ENCODE data around the gene ANKS6.
A peak's percentile ranks its signal among the peaks of the same experiment; 100 is the strongest.

The ANKS6 gene

DNA sequence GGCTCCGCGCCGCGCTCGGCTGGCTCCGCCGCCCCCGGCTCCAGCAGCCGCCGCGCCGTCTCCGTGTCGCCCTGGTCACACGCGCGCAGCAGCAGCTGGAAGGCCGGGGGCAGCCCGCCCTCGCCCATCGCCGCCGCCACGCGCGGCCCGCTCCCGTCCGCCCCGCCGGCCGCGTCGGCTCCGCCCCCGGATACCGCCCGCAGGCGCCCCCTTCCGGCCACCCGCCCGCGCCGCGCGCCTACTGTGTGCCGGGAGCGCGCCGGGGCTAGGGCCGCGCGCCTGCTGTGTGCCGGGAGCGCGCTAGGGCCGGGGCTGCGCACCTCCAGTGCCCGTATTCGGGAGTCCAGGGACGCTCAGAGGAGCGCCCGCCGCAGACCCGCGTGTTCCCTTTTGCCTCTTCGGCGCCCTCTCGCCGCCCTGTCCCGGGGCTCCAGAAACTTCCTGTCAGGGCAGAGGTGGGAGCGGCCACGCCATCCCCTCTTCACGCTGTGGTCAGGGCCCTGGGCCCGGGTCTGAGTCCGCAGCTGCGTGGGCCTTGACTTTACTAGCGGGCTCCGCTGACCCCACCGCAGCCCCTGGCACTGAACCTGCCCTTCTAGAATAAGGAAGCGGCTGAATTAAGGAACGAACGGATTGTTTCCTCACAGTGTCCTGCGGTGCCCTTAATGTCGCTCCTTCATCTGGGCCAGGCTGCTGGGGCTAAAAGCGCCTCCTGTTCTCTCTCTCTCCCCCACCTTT lies at the start of gene ANKS6:
ANKS6 (minus strand) TSS at position 192 of the 738 bp plus-strand sequence; CDS start at position 128, 64 bp downstream.
- DNase-seq = peak; percentile 78

DNA sequence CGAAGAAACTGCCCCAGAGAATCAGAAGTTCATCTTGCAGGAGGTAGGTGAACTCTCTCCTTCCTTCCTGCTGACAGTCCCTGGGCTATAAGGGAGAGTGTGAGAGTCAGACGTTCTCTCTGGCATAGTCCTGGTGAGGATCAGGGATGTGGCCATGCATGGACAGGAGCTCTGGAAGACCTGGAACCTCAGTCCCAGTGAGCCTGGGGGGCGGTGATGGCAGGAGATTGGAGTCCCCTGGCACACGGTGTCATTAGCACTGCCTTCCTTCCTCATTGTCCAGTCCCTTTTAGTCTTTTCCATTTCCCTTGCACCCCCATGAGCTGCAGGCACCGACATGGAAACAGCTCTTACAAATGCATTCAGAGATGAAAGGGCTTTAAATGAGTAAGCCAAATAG lies 49.7 kb upstream of the ANKS6 start:
- no peak for DNase-seq

DNA sequence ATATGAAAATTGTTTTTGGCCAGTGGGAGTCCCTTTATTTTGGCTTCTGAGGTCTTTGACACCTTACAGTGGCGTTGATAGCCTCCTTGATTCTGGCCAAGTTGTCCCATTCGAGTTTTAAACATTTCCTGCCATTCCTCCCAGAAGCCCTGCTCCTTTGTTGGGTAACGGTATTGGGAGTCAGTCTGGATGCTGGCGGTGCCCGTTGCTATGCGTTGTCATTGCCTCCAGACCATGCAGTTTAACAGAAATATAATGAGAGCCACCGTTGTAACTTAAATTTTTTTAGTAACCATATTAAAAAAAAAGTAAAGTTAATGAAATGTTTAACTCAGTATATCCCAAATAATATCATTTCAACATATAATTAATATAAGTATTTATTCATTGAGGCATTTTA lies 46.2 kb upstream of the ANKS6 start:
- DNase-seq = no peak

DNA sequence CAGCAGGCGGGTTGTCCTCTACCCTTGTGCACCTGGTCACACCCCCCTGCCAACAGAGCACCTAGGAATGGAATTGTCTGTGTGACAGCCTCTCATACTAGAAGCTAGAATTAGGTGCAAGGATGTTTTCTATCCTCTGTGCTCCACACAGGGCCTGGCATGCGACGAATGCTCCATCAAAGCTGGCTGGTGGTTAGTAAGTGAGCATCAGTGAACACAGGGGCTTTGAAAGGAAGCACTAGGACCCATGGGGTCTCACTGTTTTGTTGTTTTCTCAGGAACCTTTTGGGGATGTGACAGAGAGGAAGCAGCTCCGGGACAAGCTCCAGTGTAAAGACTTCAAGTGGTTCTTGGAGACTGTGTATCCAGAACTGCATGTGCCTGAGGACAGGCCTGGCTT lies 43.4 kb upstream of the ANKS6 start:
- no peak for DNase-seq

DNA sequence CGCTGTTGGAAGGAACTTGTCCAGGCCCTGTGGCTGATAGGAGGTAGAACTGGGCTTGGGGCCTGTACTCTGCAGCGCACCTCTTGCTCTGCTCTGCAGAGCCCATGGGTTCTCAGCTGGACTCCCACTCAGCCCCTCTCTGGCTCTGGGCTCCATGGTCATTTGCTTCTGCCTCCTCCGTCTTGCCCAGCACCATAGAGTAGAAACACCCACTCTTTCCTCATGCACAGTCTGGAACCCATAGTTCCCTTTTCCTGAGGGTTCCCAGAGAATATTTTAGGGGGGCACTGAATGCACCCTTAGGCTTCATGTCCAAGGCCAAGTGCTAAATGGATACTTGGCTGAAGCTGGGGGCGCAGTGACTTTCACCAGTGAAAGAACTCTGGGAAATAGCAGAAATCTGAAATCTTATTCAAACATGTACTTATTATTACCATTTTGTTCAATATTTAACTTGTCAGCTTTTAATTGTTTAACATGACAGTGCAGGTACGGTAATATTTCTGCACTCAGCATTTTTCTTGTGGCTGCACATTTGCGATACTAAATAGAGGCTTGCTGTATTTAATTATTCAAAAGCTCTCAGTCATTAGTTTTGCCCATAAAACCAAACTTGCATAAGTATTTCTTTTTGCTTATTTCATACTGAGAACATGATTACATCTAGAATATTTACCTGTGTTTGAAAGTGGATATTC lies 42.7 kb upstream of the ANKS6 start:
- no peak for DNase-seq

DNA sequence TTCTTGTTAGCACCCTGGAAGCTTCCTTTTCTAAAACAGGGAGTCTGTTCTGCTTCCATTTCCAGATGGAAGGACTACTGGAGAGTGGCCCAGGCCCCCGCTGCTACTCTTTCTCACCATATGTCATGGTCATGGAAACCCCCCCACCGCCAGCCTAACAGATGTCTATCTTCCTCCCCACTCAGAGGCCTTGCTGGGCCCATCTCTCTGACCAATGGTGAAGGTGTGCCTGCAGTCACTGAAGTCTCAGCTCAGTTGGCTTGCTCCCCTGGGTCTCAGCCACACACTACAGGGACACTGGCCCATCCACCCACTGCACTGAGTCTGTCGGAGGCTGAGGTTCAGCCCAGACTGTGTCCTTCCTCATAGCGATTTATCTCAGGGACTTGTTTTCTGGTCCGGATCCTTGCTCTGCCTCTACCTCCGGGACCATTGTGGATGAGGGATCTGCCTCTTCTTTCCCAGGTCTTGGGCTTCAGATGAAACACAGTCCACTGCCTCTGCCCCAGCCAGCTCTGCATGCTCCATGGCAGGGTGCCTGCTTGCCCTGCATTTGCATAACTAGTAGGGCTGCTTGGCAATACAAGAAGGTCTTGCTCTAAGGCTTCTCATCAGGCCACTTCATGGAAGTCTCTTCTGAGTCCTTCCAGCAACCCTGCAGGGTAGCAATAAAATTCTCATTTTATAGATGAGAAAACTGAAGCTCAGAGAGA lies 42.0 kb upstream of the ANKS6 start:
- no peak for DNase-seq

DNA sequence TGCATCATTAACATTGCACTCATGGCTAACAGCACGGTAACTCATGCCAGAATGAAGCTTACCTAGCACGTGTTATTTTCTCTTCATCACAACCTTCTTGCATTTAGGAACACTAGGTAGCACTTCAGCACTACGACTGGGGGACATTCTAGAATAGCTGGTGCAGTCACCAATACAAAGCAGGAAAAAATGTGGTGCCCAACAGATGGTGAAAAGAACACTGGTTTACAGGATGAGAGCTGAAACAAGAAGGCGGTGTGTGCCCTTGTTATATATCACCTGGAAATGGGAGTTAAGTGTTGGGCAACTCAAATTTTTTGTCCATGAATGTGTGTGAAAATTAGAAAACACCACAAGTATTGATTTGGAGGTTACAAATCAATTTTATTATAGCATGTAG lies 41.2 kb upstream of the ANKS6 start:
- DNase-seq = no peak

DNA sequence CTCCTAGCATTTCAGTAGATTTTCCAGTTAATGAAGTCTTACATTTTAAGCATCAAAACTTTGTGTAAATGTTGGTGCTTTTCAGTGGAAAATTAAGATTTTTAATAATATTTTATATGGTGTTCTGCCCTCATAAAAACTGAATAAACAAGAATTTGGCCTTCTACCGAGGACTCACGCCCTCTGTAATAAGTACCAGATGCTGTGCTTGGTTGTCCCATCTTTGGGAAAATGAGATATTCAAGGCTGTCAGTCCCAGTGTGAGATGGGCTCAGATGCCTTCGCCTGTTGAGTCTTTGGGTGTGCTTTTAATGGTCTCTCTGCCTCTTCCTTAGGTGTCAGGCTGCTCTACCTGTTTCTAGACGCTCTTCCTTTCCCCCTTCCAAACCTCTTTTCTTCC lies 39.9 kb upstream of the ANKS6 start:
- DNase-seq = no peak

DNA sequence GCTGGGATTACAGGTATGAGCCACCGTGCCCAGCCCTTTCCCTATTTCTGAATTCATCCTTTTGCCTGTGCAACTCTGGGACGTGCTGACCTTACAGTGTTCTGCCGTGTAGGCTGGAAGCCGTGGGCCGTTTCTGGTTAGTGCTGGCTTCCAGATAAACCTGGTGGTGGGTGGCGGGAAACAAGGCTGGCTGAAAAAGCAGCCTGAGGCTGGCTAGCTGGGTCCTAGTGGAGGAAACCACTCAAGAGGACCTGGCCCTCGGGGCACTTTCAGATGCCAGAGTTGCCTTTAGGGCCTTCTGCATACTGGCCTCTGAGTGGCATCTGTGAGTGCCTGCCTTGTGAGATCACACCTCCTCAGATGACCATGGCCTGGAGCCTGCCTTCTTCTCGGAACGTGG lies 38.0 kb upstream of the ANKS6 start:
- no peak for DNase-seq

DNA sequence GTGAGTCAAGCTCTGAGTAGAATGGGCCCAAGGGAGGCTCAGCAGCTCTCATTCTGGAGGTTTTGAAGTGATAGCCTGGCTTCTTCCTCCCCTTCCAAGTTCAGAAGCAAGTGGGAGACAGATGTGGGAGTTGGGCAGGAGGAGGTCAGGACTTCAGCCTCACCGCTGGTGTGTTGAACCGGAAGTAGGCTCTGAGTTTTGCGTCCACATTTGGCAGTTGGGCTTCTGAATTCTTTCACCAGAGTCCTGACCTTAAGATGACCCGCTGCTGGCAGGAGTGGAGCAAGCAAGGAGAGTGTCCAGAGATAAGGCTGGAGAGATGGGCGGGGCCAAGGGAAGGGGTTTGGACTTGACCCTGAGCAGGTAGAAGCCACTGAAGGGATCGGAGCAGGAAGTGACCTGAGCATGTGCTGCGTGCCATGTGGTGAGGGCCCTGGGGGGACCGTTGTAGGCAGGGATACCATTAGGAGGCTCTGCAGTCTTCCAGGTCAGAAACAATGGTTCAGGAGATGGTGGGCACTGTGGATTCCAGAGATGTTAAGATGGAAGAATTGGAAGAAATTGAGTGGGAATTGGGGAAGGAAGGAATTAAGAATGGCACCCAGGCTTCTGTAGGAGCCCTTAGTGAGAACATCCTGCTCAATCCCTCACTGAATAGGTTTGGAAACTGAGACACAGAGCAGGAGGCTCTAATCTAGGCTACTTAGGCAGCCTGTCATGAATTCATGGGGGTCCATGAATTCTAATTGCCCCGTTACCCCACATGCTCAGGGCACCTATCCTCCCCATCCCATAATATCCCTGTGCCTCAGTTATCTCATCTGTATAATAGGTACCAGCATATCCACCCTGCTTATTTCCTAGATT lies 37.0 kb upstream of the ANKS6 start:
- DNase-seq = no peak

DNA sequence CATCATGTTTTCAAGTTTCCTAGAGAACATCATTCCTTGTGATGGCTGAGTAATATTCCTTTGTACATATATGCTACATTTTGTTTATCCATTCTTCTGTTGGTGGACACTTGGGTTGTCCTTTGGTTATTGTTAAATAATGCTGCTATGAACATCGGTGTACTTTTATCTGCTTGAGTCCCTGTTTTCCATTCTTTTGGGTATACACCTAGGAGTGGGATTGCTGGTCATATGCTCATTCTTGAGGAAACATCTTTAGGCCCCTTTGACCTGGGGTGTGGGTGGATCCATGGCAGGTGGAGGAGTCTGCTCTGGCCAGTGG lies 36.4 kb upstream of the ANKS6 start:
- DNase-seq = no peak

DNA sequence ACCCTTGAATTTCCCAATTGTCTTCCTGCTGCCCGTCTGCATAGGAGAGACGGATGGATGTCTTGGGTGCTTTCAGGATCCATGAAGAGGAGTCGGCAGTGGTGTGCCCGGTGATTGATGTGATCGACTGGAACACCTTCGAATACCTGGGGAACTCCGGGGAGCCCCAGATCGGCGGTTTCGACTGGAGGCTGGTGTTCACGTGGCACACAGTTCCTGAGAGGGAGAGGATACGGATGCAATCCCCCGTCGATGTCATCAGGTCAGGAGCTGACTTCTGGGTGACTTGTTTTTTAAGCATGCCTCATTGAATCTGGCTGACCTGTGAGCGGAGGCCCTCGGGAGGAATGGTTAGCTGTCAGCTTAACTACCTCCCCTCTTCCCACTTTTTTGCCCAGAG lies 35.3 kb upstream of the ANKS6 start:
- DNase-seq = no peak

DNA sequence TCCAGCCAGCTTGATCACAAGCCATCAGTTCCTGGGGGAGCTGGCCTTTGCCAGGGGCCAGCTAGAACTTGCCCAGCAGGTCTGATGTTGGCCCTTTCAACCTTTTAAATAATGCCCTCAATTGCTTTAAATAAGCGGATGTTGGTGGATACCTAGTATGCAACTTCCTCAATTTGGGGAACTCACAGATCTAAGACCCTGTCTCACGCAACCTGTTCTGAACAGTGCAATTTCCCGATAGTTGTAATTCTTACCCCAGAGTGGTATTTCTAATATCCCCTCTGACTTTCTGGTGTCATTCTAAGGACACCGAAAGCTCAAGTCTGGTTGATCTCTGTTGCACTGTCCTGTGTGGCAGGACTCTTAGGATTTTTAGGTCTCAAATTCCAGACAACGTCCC lies 34.2 kb upstream of the ANKS6 start:
- no peak for DNase-seq

DNA sequence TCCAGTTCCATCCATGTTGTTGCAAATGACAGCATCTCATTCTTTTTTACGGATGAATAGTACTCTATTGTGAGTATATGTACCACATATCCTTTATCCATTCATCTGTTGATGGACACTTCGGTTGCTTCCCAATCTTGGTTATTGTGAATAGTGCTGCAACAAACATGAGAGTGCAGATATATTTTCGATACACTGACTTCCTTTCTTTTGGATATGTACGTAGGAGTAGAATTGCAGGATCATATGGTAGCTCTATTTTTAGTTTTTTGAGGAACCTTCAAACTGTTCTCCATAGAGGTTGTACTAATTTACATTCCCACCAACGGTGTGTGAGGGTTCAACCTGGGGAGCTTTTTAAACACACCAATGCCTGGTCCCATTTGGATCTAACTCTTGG lies 33.4 kb upstream of the ANKS6 start:
- no peak for DNase-seq

DNA sequence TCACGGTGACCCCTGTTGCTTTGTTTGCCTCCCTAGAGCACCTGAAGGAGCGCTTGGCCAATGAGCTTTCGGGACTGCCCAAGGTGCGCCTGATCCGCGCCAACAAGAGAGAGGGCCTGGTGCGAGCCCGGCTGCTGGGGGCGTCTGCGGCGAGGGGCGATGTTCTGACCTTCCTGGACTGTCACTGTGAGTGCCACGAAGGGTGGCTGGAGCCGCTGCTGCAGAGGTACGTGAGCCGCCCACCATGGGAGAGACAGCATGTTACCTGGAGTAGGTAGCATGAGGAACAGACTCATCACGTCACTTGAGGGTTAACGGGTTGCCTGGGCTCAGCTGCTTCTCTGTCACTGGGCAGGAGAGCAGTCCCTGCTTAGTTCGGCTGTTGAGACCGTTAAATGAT lies 30.4 kb upstream of the ANKS6 start:
- DNase-seq = no peak

DNA sequence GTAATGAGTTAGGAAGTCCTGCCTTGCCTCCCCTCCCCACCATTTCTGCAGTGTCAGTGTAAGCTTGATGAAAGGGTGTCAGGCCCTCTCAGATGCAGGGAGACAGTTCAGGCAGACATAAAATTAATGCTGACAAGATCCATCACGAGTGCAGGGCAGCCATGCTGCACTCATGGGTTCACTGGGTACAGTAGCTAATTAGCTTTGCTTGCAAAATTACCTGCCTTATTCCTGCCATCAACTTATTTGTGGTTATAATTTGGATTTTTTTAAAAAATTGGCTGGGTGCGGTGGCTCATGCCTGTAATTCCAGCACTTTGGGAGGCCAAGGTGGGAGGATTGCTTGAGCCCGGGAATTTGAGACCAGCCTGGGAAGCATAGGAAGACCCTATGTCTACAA lies 29.1 kb upstream of the ANKS6 start:
- no peak for DNase-seq

DNA sequence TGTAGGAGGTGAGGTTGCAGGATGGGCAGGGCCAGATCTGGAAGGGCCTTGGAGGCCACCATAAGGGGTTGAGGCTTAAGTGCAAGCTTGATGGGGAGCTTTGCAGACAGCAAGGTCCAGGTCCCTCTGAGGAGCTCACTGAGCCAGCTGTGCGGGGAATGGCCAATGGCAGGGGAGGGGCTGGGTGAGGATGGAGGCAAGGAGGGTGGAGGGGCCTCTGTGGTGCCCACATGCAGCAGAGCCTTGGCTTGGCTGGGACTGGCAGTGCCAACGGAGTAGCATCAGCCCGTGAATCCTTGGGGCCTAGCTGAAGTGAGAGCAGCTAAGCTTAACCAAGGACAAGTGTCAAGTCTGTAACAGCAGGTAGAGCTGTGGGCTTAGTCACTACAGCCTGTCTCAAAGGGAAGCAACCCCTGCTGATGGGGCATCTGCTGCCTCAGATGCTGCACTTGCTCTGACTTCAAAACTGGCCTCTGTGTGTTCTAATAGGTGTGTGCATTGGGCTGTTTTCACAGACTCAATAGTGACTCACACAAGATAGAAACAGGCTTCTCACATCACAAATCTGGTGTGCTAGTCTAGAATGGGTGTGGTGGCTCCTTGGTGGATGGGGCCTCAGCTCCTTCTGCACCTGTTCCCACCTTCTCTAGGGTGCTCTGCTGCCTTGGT lies 27.4 kb upstream of the ANKS6 start:
- no peak for DNase-seq

DNA sequence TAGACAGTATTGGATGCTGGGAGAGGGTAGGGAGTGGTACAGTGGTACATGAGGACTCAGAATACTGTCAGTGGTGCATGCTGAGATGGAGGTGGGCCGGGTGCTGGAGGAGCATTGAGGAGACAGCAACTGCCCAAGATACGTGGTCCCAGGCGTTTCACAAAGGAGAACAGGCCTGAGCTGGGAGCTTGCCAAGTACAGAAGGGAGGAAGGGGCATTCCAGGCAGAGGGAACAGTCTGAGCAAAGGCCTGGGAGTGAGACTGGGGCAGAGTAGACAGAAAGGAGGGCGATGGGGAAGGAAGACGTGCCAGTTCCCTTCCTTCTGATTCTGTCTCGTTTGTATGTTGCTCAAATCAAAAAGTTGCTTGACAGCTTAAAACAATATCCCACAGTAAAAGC lies 26.3 kb upstream of the ANKS6 start:
- DNase-seq = no peak

DNA sequence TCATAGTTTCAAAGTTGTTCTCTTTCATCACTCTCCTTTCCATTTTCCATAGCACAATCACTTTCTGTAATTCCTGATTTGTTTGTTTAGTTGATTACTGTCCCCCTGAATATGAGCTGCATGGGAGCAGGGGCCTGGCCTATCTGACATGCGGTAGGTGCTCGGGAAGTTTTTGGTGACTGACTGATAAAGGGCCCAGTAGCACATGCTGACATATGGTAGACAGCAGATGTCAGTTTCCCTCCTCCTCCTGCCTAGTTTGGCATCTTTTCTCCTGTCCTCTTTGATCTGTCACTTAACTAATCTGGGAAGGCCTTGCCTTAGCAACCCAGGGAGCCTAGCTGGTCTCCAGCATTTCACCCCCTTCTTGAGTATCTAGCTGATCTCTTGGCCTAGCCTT lies 25.5 kb upstream of the ANKS6 start:
- no peak for DNase-seq

DNA sequence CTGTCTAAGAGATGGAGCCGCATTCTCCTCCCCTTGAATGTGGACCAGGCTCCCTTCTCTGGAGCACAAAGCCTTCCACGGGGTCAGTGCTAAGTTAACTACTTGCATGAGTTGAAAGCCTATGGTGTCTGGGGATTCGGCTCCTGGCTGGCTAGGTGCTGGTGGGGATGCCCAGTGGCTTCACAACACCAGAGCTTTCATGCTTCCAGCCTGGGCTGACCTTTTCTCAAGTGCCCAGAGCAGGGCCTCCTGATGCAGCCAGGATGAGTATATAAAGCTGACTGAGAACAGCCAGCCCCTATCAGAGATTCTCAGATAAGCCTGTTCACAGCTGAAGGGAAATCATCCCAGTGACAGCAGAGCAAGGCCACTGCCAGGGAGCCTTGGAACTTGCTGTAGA lies 22.9 kb upstream of the ANKS6 start:
- no peak for DNase-seq

DNA sequence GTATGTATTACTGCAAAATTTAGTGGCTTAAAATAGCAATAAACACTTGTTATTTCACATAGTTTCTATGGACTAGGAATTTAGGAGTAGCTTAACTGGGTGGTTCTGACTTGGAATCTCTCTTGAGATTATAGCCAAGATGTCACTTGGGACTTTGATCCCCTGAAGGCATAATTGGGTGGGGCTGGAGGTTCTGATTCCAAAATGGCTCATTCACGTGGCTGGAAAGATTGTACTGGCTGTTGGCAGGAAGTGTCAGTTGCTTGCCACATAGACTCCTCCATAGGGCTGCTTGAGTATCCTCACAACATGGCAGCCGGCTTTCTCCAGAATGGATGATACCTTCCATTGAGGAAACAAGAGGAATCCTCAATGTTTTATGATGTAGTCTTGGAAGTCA lies 22.4 kb upstream of the ANKS6 start:
- DNase-seq = no peak

DNA sequence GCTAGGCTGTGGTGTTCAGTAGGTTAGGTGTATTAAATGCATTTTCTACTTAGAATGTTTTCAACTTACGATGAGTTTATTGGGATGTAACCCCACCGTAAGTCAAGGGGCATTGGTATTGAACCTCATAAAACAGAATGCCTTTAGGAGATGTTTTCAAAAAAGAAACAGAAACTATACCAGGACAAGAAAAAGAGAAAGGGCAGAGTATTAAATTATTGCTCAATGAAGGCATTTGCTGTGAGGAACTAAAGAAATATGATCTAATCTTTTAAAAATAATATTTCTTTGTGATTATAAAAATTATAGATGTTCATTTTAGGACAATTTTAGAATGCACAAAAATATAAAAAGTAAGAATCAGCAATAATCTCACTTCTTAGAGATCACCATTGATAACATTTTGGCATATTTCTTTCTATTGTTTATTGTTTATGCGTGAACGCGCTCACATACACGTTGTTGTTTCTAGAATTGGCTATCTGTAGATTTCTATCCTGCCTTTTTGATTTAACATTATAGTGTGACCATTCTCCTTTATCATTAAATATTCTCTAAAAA lies 19.1 kb upstream of the ANKS6 start:
- DNase-seq = no peak
